COR-L47 (cell line): ENCODE data around the gene IRF3.
A peak's percentile ranks its signal among the peaks of the same experiment; 100 is the strongest.

Experiments used
- DNase-seq: peaks from one replicate; lab custom pipeline; 2025; lab: John Stamatoyannopoulos, UW

IRF3 gene

DNA sequence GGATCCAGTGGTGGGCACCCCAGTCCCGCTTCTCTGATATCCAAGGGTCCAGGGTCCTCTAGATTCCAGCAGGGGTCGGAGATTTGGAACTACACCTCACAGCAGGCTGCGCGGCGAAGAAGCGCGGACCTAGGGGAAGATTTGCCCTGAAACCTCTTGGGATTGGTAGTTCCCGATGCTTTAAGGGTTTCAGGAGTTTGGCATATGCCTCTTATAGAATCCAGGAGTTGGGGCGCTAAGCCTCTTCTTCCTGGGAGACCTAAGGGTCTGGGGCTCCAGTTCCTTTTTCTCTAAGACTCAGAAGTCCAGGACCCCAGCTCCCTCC, 425 bp upstream of the IRF3 start:
- DNase-seq: no peak

DNA sequence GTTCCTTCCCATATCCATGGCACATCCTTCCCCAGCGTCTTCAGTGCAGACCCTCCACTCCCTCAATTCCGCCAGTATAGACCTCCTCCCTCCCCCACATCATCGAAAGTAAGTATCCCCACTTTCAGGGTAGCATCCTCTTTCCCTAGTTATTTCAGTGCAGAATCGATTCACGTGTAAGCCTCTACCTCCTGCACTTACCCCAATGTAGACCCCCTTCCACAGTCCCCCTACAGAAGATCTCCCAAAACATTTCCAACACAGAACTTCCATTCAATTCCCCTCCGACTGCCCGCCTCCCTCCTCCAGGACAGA, 664 bp downstream of the IRF3 start:
- DNase-seq: no peak

DNA sequence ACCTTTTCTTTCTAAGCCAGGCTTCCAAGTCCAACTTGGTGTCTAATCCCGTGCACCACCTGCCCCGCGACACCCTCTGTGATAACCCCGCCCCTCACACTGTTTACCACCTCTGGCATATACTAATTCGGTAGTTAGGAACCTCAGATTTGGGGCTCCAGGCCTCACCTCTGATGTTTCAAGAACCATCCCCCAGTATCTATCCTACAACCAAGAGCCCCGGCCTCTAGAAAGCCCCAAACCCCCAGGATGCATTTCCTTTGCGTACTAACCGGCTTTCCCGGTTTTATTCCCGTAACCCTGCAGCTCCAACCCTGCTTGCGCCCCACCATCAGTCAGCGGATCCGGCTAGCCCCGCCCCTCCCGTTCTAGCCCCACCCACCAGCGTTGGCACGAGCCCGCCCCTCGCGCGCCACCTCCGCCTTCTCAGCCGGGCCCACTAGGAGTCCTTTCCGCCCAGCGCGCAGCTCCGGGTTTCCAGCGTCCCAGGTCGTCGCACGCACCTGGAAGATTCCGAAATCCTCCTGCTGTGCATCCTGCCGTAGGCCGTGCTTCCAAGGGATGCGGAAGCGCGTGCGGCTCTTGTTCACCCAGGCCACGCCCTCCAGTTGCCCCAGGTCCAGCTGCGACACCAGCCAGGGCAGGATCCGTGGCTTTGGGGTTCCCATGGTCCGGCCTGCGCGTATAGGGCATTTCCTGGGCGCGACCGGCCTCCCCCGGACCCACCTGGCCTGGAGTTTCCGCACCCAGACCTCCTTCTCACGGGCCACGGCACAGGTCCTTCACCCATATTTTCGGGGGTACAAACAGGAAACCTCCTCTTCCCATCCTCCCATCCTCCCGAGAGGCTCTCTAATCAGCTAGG, 1.3 kb downstream of the IRF3 start:
- DNase-seq: peak; percentile 80

DNA sequence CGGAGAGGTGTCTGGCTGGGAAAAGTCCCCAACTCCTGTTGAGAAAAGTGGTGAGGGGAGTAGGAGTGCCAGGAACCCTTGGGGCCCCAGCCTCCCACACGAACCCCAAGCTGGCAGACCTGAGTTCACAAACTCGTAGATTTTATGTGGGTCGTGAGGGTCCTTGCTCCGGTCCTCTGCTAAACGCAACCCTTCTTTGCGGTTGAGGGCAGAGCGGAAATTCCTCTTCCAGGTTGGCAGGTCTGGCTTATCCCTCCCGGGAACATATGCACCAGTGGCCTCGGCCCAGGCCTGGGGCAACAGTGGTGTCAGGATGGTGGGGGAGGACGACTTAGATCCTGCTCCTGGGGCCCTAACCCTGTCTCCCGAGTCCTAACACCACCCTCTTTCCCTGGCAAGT, 2.4 kb downstream of the IRF3 start:
- no peak for DNase-seq

DNA sequence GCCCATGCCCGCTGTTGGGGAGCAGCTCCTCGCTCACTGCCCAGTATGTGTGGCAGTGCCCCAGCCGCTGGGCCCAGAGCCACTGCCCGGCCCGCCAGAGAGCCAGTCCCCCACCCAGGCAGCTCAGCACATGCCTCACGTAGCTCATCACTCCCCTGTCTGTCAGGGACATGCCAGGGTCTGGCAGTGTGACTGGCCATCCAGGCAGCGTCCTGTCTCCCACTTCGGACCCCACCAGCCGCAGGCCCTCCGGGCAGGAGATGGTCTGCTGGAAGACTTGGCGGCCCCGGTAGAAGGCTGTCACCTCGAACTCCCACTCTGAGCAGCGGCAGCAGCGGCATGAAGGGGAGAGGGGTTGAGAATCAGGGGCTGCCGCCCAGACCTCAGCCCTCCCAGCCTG, 3.6 kb downstream of the IRF3 start:
- no peak for DNase-seq

DNA sequence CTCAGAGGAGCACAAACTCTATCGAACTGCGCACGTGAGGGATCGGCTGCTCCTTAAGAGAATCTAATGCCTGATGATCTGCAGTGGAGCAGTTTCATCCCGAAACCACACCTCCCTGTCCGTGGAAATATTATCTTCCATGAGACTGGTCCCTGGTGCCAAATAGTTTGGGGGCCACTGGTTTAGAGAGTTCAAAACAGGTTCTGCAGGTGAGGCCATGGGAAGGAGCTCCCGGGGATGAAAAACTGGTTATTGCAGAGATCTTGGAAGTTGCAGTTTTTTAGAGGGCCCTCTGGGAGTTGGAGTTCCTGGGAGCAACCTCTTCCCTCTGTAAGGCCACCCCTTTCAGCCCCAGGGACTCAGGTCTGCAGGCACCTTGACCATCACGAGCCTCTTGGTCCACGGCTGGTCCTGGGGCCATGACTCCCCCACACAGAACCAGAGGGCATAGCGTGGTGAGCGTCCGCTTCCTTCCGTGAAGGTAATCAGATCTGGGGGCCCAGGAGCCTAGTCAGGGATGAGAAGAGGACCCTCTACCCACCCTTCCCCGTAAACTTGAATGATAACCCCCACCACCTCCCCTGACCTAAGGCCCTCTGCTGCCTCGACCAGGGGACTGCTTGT, 5.2 kb downstream of the IRF3 start:
- no peak for DNase-seq

DNA sequence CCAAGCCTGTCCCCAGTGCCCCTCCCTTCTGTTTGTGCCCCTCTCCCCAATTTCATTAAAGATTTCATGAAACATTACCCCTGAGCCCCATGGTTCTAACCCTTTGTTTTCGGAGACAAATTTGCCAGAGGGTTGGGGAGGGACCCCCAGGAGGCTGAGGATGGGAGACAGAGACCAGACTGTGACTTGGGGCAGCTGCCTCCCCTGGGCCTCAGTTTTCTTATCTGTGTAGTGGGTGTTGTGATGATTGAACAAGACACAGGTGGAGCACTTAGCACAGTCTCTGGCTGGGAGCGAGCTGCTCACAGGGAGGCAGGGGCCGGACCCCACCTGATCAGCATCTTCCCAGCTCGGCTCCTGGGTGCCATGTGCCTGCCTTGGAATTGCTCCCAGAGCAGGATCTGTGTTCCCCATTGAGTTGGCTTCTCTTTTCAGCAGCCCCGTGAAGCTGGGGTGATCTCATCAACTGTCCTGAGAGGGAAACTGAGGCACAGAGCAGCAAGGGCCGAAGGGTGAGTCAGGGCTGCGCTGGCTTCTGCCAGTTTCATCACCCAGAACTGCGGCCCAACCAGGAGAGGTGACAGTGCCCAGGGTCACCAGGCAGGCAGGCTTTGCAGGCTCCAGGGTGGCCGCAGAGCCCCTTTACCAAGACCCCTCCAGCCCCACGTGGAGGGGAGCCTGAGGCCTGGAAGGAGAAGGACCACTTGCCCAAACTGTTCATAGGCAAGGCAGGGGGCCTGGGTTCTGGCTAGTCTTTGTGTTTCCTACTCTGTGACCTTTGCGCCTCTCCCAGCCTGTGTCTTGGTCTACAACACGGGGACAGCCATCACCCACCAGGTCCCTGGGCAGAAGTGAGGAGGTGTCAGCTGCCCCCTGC, 6.9 kb downstream of the IRF3 start:
- DNase-seq: no peak

DNA sequence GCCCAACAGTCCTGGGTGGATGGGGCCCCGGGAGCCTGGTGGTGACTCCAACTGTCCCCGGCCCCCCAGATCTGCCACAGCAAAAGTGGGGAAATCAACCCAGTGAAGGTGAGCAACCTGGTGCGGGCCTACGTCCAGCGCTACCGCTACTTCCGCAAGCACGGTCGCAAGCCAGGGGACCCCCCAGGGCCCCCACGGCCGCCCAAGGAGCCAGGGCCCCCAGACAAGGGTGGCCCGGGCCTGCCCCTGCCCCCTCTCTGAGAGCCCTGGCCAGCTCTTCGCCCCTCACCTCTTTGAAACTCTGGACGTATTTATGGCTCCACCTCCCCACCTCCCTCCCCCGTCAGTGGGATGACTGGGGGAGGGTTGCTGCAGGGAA, 7.5 kb downstream of the IRF3 start:
- no peak for DNase-seq

DNA sequence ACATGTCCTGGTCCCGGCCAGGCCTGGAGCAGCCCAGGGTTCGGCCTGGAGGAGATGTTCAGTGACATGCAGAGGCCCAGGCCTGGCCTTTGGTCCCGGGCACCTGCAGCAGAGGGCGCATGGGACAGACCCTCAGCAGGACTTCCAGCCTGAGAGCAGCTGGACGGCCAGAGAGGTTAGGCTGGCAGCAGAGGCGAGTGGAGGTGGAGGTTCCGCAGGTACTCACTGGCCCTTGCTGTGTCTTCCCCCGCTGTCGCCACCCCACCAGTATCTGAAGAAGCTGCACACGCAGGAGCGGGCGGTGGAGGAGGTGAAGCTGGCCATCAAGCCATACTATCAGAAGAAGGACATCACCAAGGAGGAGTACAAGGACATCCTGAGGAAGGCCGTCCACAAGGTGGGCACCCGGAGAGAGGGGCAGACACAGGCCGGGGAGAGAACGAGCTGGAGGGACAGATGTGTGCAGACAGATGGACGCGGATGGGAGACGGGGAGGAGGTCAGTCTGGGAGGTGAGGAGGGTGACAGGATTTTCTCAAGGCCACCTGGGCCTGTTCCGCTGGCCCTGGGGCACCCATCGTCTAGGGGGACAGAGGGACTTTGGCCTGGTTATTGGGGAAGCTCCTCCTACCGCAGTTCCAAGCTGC, 8.0 kb downstream of the IRF3 start:
- DNase-seq: no peak

DNA sequence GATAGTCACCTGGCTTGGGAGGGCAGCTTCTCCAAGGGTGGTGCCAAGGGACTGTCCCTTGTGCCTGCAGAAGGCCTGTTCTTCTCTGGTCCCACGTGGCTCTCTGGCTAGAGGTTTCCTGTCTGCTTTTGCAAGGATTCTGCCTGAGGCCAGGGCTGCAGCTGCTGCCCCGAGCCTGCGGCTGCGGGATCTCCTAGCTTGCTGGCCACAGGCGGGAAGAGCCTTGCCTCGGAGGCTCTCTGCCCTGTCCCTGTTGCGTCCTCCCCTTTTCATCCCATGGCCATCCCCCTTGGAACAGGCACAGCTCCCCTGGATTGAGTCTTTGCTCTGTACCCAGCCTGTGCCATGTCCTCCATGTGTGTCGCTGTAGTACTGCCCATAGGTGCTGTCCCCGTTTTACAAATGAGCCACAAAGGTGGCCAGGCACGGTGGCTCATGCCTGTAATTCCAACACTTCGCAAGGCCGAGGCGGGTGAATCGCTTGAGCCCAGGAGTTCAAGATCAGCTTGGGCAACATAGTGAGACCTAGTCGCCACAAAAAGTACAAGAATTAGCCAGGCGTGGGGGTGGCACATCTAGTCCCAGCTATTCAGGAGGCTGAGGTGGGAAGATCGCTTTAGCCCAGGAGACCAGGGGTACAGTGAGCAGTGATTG, 9.1 kb downstream of the IRF3 start:
- no peak for DNase-seq

DNA sequence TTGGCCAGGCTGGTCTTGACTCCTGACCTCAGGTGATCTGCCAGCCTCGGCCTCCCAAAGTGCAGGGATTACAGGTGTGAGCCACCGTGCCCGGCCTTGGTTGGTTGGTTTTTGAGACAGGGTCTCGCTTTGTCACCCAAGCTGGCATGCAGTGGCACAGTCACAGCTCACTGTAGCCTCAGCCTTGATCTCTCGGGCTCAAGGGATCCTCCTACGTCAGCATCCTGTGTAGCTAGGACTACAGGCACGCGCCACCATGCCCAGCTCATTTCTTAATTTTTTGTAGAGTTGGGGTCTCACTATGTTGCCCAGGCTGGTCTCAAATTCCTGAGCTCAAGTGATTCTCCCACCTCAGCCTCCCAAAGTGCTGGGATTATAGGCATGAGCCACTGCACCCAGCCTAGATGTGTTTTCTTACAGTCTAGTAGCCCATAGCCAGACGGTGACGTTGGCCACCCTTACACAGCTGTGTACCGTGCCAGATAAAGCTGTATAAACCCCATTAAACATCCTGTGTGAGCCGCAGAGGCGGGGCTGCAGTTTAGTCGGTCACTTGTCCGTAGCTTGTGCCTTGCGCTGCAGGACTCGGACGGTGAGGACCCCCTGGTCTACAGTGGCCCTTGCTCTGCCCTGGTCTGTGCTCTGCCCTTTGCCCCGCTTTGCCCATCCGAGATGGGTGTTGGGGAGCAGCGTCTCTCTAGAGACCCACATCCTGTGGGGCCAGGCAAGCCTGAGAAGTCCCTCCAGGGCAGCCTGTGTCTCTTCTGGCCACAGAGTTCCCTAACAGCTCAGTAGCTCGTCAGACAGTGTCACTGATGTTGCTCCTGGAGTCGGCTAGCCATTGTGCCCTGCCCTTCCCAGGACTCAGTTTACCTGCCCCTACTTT, 9.8 kb downstream of the IRF3 start:
- no peak for DNase-seq

DNA sequence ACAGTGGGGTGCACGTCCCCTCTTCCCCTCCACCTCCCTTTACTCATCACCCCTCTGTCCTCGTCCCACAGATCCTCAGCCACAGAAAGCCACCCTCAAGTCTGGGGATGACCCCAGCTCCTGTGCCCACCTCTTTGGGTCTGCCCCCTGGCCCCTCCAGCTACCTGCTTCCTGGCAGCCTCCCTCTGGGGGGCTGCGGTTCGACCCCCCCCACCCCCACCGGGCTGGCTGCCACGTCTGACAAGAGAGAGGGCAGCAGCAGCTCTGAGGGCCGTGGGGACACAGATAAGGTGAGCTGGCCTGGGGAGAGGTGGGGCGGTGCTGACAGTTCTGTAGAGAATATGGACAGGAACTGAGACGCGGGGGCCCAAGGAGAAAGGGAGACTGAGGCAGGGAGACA, 11.1 kb downstream of the IRF3 start:
- no peak for DNase-seq

DNA sequence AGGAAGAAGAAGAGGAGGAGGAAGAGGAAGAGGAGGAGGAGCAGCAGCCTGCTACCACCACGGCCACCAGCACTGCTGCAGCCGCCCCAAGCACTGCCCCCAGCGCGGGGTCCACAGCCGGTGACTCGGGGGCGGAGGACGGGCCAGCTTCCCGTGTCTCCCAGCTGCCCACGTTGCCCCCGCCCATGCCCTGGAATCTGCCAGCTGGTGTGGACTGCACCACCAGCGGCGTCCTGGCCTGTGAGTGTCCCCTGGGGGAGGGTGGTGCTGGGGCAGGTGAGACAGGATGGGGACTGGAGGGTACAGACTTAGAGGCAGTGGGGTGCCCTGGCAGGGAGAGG, 12.2 kb downstream of the IRF3 start:
- no peak for DNase-seq

DNA sequence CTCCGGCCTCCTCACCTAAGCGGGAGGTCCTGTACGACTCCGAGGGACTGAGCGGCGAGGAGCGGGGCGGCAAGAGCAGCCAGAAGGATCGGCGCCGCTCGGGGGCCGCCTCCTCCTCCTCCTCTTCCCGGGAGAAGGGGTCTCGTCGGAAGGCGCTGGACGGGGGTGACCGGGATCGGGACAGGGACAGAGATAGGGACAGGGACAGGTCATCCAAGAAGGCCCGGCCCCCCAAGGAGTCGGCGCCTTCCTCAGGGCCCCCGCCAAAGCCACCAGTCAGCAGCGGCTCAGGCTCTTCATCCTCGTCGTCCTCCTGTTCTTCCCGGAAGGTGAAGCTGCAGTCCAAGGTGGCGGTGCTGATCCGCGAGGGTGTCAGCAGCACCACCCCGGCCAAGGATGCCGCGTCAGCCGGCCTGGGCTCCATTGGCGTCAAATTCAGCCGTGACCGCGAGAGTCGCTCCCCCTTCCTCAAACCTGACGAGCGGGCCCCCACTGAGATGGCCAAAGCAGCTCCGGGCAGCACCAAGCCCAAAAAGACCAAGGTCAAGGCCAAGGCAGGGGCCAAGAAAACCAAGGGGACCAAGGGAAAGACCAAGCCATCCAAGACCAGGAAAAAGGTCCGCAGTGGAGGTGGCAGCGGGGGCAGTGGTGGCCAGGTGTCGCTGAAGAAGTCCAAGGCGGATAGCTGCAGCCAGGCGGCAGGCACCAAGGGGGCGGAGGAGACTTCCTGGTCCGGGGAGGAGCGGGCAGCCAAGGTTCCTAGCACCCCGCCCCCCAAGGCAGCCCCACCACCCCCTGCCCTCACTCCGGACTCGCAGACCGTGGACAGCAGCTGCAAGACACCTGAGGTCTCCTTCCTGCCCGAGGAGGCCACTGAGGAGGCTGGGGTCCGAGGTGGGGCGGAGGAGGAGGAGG, 12.8 kb downstream of the IRF3 start:
- DNase-seq: no peak

DNA sequence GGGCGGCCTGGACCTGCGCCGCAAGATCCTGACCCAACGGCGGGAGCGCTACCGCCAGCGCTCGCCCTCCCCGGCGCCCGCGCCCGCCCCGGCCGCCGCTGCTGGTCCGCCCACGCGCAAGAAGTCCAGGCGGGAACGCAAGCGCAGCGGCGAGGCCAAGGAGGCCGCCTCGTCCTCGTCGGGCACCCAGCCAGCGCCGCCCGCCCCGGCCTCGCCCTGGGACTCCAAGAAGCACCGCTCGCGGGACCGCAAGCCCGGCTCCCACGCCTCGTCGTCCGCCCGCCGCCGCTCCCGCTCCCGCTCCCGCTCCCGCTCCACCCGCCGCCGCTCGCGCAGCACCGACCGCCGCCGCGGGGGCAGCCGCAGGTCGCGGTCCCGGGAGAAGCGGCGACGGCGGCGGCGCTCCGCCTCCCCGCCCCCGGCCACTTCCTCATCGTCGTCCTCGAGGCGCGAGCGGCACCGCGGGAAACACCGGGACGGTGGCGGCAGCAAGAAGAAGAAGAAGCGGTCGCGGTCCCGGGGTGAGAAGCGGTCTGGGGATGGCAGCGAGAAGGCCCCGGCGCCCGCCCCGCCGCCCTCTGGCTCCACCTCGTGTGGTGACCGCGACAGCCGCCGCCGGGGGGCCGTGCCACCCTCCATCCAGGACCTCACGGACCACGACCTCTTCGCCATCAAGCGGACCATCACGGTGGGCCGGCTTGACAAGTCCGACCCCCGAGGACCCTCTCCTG, 13.7 kb downstream of the IRF3 start:
- DNase-seq: no peak

DNA sequence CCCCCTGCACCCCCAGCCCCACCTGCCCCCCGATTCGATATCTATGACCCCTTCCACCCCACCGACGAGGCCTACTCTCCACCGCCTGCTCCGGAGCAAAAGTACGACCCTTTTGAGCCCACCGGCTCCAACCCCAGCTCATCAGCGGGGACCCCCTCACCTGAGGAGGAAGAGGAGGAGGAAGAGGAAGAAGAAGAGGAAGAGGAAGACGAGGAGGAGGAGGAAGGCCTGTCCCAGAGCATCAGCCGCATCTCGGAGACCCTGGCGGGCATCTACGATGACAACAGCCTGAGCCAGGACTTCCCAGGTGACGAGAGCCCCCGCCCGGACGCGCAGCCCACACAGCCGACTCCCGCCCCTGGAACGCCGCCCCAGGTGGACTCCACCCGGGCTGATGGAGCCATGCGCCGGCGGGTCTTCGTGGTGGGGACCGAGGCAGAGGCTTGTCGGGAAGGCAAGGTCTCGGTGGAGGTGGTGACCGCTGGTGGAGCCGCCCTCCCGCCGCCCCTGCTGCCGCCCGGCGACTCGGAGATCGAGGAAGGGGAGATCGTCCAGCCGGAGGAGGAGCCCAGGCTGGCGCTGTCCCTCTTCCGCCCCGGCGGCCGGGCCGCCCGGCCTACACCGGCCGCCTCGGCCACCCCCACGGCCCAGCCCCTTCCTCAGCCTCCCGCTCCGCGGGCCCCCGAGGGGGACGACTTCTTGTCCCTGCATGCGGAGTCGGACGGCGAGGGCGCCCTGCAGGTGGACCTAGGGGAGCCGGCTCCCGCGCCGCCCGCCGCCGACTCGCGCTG, 14.4 kb downstream of the IRF3 start:
- DNase-seq: no peak

DNA sequence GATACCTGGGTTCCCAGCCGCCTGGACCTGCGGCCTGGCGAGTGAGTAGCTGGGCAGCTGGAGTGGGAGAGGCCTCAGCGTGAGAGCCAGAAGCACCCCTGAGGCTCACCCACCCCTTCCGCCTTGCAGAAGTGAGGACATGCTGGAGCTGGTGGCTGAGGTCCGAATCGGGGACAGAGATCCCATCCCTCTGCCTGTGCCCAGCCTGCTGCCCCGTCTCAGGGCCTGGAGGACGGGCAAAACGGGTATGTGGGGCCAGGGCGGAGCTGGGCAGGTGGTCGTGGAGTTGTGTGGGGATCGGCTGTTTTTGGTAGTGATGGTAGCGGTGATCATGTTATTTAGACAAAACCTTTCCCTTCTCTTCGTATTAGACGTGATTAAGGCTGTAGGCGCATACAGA, 19.1 kb downstream of the IRF3 start:
- no peak for DNase-seq

DNA sequence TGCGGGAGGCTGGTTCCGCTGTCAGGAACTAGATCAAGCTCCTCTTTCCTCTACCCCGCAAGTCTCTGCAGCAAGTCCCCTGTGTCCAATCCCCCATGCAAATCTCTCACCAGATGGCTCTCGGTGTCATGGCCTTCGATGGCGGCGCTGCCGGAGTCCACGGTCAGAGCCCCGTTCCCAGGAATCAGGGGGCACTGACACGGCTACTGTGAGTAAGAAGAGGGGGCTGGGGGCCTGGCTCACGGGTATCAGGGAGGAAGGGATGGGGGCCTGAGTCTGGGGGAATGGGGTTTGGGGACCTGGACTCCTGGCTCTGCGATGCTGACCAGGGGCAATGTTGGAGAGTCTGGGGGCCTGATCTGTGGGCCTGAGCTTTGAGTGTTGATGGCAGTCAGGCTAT, 19.7 kb downstream of the IRF3 start:
- DNase-seq: no peak

DNA sequence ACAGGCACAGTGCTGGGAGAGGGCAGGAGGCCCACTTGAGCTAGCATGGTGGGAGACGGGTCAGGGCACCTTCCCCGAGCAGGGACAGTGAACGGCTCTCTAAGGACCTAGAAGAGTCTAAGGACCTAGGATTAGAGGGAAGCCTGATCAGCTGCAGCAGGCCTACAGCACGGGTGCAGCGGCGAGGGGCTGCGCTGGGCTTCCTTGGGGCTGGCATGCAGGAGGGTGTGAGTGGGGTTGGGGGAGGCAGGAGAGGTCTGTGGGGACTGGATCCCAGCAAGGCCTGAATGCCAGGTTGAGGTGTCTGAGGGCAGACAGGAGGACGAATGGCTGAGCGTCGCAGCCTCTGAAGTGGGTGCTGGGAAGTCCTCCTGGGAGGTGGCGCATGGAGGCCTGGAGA, 20.1 kb downstream of the IRF3 start:
- DNase-seq: no peak
